ENCODE data around the gene SUFU.

SUFU gene

DNA sequence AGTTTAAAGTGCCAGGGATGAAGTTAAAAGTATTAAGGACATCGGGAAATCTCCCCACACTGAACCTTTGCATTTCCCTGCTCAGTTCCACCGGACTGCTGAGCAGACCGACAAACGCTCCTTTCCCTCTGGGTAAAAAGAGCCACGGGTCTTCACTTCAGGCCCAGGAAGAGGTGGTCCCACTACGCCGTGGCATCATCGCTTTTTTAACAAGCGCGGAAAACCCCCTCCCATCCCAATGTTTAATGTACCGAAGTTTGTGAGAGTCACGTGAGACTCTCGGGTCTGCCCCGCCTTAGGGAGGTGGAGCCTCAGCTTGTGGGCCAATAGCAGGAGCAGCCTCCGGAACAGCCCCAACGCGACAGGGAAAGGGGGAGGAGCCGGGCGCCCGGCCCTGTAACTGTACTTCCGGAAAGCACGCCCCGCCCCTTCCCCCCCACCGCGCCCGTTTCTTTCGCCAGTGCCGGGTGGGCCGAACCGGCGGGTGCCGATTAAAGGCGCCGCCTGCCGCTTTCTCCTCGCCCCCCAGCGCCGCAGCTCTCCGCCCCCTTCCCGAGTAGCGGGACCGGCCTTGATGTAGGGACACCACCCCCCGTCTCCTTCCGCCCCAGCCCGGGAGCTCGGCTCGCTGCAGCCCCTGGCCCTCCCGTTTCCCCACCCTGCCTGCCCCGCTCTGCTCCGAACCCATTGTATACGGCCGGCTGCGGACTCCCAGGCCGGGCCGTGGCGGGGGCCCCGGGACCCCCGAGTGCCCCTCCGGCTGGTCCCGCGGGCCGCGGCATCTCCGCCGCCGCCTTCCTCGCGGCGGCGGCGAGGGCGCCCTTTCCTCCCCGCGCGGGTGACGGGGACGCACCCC lies 138.3 kb downstream of the SUFU start:
- peak; percentile 91 to 97 for DNase-seq

DNA sequence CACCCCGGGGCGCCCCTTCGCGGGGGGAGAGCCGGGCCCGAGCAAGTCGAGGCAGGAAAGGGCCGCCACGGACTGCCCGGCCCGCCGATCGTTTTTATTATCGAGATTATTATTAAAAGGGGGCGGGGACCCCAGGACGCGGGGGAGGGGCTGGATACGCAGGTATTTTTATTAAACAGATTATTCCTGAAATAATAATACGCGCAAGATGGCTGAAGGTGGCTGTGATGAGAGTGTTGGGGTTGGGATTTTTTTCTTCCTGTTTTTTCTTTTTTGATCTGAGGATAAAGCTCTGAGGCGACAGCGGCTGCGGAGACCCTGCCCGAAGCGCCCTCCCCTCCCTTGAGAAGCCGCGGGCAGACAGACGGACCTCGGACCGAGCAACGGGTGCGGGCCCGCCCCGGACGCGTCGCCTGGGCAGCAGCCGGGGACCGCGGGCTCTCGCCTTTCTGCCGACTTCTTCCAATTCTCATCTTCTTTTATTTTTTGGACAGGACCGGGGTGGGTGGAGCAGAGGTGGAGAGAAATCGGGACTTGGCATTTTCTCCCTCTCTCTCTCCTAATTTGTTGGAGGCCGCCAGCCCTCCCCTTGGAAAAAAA lies 139.1 kb downstream of the SUFU start:
- no peak for DNase-seq

DNA sequence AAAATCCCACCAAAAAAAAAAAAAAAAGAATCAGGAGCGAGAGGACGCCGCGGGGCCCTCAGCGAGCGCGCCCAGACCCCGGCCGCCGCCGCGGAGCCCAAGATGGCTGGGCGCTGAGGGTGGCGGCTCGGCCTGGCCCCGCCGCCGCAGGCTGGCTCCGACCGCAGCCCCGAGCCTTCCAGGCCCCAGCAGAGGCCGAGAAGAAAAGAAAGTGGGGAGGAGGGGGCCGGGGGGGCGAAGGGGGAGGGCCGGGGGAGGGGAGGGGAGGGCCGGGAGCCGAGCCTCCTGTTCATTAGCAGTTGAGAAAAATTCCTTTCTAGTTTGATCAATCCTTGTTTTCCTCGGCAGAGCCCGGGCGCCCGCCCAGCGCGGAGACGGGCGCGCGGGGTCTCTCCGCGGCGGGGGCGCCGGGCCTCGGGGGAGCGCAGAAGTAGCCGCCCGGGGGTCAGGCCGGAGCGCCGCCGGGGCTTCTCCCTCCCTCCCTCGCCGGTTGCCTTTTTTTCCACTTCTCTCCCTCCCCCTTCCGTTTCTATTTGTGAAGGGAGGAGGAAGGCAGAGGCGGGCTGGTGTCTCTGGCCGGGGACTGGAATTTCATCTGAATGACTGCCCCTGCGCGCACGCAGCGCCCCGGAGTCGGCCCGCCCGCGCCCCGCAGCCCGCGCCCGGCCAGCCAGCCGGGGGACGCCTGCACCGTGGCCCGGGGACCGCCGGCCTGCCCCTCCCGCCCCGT lies 139.7 kb downstream of the SUFU start:
- DNase-seq = peak; percentile 34 to 64

DNA sequence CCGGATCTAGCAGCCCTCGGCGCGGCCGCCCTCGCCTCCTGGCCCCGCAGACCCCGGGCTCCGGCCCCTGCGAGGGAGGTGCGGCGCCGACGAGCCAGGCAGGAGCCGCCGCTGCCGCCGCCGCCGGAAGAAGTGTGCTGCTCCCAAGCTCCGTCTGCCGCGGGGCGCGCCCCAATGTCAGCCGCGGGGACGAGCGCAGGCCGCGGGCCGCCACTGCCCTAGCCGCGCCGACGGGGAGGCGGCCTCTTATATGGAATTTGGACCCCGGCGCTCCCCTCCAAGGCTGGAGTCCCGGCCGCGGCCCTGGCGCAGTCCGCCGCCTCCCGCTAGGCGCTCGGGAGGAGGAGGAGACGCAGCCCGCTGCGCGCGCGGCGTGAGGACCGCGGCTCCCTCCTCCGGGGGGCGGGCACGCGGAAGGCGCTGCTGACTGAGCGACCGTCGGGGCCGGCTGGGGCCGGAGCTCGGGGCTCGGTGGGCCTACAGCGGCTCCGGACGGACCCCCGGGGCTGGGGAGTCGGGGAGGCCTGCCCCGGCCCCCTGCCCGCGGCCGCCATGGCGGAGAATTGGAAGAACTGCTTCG lies 140.4 kb downstream of the SUFU start, which contains the start of gene TRIM8:
Gene TRIM8 (plus strand): TSS at position 414 of the 580 bp plus-strand sequence. CDS start 139 bp downstream, at position 553.
- peak in 1 of 2 donors; percentile 64 for DNase-seq

DNA sequence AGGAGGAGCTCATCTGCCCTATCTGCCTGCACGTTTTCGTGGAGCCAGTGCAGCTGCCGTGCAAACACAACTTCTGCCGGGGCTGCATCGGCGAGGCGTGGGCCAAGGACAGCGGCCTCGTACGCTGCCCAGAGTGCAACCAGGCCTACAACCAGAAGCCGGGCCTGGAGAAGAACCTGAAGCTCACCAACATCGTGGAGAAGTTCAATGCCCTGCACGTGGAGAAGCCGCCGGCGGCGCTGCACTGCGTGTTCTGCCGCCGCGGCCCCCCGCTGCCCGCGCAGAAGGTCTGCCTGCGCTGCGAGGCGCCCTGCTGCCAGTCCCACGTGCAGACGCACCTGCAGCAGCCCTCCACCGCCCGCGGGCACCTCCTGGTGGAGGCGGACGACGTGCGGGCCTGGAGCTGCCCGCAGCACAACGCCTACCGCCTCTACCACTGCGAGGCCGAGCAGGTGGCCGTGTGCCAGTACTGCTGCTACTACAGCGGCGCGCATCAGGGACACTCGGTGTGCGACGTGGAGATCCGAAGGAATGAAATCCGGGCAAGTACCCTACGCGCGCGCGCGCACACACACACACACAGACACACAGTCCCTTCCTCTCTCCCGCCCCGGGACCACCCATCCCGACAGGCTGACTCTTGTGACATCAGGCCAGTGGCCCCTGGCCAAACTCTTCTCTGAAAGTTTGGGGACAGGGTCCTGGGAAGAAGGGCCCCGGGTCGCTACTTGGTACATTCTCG lies 141.0 kb downstream of the SUFU start:
- DNase-seq = peak in 1 of 2 donors; percentile 62

DNA sequence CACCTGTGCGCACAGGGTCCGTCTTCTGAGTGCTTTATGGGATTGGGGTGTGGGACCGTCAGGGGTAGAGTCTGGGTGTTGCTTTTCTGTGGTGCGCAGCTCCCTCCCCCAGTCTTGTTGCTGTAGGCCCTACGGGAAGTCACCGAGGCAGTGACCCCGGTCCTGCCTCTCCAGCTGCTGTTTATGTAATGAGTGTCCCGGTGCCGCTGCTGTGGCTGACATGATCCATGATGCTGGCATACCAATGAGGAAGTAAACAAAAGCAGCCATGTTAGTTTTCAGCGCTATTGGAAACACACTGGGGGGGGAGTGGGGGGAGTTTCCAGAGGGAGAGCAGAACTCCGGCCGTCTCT lies 141.6 kb downstream of the SUFU start:
- DNase-seq = peak in 1 of 2 donors; percentile 52

DNA sequence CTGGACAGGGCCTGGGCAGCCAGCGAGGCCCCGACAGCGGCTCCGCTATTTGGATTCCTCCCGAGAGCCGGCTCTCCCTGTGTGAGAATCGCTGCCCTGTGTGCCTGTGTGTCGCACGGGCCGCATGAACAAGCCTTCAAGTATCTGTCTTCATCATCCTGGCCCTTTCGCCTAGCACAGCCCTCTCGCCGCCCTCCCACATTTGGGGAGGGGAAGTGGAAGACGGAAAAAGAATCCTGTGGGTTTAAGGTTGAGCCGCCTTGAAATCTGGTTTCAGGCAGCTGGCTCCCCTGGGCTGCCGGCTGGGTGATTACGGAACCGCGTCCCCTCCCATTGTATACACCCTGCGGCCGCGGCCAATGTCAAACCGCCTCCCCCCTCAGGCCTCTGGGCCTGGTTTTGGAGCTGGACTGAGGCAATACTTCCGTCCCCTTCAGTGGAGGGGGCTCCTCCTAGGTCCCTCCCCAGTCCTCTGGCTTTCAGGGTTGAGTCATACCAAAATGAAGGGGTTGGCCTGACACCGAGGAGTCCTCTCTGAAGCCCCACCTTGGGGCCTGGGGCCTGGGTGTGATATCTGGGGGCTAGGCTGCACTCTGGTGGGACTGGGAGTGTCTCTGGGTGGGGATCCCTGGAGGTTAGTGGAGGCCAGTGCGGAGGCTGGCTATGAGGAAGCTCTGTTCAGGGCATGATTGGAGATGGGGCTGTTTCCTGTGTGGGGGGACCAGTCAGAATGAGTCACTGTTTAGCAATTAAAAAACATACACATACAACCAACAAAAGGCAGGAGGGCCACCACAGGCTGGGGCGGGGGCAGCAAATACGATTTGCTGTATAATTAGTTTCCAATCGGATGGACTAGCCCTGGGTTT lies 142.2 kb downstream of the SUFU start:
- peak; percentile 95 to 97 for DNase-seq

DNA sequence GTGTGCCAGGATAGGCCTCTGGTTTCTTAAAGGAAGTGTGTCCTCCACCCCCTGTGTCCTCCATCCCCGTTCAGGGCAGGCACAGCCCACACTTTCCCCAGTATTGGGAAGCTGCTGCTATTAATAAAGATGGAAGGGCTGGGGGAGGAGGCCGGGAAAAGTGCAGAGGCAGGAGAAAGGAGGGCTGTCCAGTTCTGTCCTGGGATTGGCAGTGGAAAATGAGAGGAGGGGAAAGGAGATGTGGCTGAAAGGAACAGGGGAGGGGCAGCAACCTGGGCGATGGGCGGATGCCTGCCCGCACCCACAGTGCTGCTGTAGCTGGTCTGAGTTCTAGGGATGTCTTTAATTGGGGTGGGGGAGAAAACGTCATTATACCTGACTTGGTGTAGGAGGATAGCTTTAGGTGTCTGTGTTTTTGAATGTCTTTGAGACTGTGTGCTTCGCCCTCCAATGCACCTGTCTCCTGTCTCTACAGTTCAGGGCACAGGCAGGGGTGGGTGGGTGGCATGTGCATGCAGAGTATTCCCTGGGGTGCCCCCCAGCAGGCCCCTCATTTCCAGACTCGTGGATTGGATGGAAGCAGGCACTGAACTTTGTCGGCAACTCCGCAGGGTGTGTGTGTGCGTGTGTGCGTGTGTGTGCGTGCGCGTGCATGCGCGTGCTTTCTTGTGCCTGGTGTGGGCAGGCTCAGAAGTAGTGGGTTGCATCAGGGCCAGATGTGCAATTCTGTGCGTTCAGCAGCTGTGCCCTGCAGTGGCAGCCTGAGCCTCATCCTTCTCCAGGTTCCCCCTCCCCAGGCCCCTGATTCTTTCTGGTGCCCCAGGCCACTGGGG lies 143.1 kb downstream of the SUFU start:
- no peak for DNase-seq

DNA sequence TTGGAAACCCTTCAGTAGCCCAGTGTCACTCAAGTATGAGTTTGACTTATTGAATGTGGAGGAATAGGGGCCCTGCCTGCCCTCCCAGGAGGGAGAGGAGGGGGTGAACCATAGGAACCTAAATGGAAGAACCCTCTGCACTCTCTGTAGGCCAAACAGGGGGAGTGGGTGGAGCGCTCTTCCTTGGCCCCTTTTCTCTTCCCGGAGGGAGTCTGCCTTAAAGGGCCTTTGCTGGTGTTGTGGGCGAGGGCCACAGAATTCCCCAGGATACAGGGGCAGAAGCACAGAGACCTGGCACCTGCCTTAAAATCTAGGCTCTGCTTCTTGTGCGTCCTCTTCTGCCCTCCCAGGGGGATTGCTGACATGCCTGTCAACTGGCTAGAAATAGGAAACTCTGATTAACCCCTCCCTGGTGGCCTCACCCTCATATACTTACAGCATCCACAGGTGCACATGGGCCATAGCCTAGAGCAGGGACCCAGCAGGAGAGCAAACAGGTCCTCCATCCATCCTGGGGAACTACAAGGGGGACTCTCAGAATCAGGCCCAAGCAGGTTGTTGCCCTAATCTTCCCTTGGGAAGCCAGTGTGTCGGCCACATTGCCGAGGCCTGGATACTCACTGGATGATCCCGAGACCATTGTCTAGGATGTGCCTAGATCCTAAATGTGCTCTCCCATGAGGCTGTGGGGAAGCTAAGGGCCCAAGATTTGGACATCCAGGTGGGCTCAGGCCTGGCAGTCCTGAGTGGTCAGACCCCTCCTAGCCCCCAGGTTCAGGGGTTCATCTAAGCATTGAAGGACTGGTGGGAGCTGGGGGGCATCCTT lies 143.9 kb downstream of the SUFU start:
- DNase-seq = no peak

DNA sequence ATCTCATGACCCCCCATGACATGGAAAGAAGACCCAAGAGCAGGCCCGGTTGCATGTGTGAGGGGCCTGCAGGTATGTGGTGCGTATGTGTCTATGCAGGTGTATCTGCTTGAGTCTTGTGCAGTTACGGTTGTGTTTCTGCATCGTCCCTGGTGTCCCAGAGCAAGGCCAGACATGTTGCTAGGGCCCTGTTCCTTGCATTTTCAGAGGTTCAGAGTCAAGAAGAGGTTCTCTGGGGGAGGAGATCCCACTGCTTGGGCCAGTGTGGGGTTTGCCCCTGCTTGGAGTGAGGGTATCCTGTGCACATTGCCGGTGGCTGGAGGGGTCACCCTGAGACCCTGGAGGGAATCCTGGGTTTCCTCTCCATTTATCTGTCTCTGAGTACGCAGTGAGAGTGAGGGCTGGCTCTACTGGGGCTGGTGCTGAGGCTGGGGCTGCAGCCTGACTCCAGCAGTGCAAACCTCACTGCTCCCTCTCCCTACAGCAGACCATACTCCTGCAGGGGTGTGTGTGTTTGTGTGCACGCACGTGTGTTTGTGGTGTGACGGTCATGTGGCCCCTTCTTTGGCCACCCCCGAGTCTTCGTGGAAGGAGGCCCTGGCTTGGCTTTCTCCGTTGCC lies 144.6 kb downstream of the SUFU start:
- DNase-seq = no peak

DNA sequence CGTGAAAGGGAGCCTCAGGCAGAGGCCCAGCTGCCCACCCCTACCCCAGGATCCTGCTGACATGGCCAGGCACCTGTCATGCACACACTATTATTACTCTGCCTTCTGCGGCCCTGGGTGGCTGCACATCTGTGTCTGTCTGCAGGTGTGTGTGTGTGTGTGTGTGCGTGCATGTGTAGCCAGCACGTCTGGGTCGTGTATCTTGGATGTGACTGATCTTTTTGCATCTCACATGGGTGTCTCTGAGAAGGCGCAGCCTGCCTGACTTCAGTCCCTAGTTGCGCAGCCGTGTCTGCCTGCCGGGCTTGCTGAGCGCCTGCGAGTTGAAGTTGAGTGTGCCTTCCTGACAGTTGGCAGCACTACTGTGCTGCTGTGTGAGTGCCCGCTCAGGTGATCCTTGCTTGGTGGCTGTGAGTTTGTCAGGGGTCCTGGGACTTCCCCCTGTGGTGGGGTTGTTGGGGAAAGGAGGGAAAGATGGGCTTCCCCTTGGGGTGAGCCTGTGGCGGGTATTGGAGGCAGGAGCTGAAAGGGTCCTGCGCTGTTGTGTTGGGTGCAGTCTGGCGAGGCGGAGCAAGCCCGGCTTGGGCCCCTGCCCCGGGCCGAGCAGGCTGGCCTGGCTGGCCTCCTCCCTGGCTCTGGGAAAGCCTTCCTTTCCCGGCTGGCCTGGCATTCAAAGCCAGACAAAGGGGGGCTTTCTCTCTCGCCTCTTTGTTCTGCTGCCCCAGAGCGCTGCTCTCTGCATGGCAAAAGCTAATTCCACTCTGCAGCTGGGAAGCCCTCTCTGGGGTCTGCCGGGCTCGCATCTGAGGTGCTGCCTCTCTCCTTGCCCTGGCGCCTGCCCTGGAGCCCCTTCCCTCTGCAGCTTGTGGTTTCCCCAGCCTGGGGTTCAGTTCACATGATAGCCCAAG lies 145.4 kb downstream of the SUFU start:
- DNase-seq = no peak

DNA sequence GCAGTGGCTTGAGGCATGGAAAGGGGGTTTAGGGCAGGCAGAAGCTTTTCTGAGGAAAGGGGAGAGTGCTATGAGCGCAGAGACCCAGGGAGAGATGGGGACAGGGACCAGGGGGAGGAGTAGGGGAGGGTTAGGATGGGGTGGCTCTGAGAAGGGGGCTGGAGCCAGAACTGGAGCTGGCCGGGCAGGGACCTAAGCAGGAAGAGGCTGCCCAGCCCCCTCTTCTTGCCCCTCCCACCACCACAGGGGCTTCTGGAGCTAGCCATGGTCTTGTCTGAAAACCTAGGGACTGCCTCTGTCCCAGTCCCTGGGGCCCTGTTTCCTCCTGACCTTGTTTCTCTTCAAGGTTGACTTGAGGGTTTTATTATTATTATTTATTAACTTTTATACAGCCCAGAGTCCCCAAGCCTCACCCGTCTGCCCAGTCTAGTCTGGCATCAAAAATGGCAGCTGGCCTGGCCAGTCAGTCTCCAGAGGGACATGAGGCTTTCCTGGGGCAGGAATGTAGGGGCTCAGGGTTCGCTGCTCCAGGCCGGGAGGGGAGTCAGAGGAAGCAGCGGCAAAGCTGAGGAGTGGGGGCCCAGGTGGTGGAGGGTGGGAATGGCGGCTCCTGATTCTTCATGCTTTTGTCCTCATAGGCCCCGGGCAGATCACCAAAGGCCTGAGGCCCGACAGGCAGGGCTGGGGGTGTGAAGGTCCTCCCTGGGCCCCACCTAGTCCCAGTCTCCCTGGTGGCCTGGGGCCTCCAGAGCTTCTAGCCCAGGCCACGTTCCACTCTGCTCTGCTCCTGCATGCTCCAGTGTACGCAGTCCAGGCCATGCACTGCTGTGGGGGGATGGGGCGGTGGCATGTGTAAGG lies 146.3 kb downstream of the SUFU start:
- DNase-seq = no peak

DNA sequence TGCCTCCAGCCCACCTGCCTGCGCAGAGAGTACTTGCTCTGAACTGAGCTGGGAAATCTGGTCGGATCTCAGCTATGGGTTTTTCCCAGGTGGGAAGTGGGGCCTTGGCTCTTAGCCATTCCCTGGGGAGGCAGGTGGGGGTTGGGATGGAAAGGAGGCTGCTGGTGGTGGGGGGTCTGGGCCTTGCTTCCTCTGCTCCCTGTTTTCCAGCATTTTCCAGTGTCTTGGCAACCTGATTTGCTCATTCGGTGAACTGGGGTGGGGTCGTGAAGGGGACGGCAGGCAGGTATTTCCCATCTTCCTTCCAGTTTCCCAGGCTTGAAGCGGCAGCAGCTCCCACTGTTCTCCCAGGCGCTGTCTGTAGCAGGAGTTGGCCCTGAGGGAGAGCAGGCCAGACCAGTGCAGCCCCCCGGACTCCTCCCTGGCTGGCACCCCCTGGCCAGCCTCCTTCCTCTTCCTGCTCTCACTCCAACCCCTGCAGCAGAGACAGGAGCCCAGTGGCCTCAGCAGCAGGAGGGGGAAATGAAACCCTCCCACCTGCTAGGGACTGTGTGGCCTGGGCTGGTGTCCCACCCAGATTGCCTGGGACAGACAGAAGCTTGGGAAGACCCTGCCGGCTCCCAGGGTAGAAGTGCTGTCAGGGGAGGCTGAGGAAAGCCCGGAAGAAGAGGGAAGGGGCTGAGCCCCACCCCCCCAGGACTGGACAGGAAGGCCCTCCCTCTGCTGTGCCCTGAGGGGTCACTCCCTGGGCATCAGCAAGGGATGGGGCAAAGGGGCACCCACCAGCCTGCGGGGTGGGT lies 147.1 kb downstream of the SUFU start:
- DNase-seq = no peak

DNA sequence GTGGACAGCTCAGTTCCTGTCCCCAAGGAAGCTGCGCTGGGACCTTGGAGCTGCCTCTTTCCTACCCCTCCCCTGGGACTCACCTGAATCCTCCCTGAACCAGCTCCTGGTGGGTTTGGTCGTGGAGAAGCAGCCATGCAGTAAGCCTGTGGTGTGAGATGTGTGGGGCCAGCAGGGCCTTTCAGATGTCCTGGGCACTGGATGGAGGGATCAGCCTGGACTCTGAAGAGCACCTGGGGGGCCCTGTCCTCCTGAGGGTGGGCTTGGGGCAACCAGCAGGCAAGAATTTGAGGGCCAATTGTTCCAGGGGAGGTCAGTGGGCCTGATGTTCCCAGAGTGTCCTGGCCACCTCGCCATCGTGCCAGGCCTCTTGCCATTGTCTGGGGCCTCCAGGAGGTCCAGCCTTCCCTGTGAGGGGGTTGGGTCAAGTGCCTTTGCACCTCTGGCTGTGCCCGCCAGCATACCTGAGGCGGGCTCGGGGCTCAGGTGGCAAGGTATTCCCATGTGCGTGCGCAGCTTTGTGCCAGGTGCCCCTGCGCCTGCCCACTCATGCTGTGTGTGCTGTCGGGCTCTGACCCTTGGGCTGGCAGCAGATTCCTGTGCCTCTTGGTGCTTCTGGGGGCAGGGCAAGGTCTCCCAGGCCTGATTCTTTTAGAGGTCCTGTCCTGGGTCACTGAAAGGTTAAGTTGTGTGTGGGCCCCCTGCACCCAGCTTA lies 147.8 kb downstream of the SUFU start:
- DNase-seq = no peak

DNA sequence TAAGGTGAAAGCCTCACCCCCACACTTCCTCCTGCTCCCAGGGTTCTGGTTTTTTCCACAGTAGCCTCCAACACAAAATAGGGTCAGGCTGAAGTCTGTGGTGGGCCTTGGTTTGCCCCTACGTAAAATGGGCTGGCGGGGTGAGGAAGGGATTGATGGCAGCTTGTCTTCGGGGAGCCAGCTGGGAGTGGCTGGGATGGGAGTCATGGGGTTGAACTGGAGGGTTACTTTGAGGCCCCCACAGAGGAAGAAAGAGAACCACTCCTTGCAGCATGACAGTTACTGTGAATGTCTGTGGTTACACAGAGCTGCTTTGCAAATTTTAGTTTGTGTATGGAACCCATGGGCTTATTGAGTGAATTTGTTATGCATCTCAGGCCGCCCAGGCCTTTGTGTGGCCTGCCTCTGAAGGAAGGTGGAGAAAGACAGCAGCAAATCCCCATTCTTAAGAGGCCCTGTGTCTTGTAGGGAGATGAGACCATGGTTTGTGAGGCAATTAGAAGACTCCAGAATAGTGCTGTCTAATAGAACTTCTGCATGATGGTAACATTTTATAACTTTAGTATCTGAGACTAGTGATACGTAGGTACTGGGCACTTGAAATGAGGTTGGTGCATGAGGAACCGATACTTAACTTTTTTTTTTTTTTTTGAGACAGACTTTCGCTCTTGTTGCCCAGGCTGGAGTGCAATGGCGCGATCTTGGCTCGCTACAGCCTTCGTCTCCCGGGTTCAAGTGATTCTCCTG lies 148.6 kb downstream of the SUFU start:
- no peak for DNase-seq
